ENCODE data around the gene TIGD3. TPM values are rescaled to one million over a fixed set of nuclear protein-coding genes. Genes with fewer than 3 reads are reported as not detected.

Gene TIGD3
- total and polyA plus RNA-seq, 2 experiments from 2014 or later: 1.2 to 3.0 TPM

GRCh38 chr11:65381716-65382032 is 27.1 kb downstream of the TIGD3 start:
- H4K20me1 ChIP-seq (replicated peaks; ENCODE audit: insufficient read depth): no peaks in the 10 kb centered on the region
- no peaks in the 10 kb centered on the region for H3K36me3 ChIP-seq (ENCODE audit: insufficient read depth)
- no peaks in the 10 kb centered on the region for H3K27me3 ChIP-seq (ENCODE audit: insufficient read depth)
- DNase-seq (ENCODE audit: low spot score) (no peak), ATAC-seq (no peak)
- no peaks in the 10 kb centered on the region for H3K36me3 Mint-ChIP-seq (ENCODE audit: low read depth)
- no peaks in the 10 kb centered on the region for H3K79me2 ChIP-seq (replicated peaks; ENCODE audit: insufficient read depth)
- peak overlapping the region; percentile 67 for H2AFZ ChIP-seq
- H3K27ac ChIP-seq (ENCODE audit: low read depth): no peak overlapping the region
- no peak overlapping the region for H3K4me3 ChIP-seq
- peaks cover 16% of the 10 kb centered on the region for H3K27me3 Mint-ChIP-seq (ENCODE audit: insufficient read depth, low read depth, poor library complexity)
- no peak overlapping the region; the same call in 1 of the 2 replicates for H3K27ac Mint-ChIP-seq
- peak overlapping the region; percentile 21; the same call in 1 of the 2 replicates for H3K4me2 ChIP-seq
- H3K4me3 Mint-ChIP-seq: no peak overlapping the region
- no peak for TF ChIP-seq ETS1 (IDR thresholded peaks at IDR 0.05)
- no peaks in the 10 kb centered on the region for H3F3A ChIP-seq (replicated peaks; ENCODE audit: low read depth)
- H3K9me2 ChIP-seq (ENCODE audit: insufficient read depth): no peaks in the 10 kb centered on the region
- peaks cover 8% of the 10 kb centered on the region for H3K4me1 ChIP-seq (ENCODE audit: insufficient read depth)
- H3K9me3 Mint-ChIP-seq: no peaks in the 10 kb centered on the region
- H3K4me1 Mint-ChIP-seq: peaks cover 20% of the 10 kb centered on the region

- Histone ChIP-seq H3K27me3 (ENCODE audit: insufficient read depth) (no peaks in the 10 kb centered on the region), H3K4me2 (peak within 1 kb of the TSS; percentile 21; the same call in 1 of the 2 replicates), H3K36me3 (ENCODE audit: insufficient read depth) (no peaks in the 10 kb centered on the region), H3K9me2 (ENCODE audit: insufficient read depth) (no peaks in the 10 kb centered on the region), H2AFZ (peak within 1 kb of the TSS; percentile 67), H3K4me3 (0 out of 2 replicates have a peak within 1 kb of the TSS, but pooled peaks have one; percentile 36), H3K4me1 (ENCODE audit: insufficient read depth) (peaks cover 12% of the 10 kb centered on the region), H3F3A (replicated peaks; ENCODE audit: low read depth) (0 out of 2 replicates have a peak, but pooled peaks cover 5% of the 10 kb centered on the region), H4K20me1 (replicated peaks; ENCODE audit: insufficient read depth) (no peaks in the 10 kb centered on the region), H3K27ac (ENCODE audit: low read depth) (no peak within 1 kb of the TSS; the same call in 1 of the 2 replicates), H3K79me2 (replicated peaks; ENCODE audit: insufficient read depth) (no peaks in the 10 kb centered on the region)
- Mint-ChIP-seq H3K27me3 (ENCODE audit: insufficient read depth, low read depth, poor library complexity) (peaks cover 18% of the 10 kb centered on the region), H3K4me1 (peaks cover 23% of the 10 kb centered on the region), H3K9me3 (no peaks in the 10 kb centered on the region), H3K36me3 (ENCODE audit: low read depth) (no peaks in the 10 kb centered on the region), H3K4me3 (peak within 1 kb of the TSS; percentile 50), H3K27ac (peak within 1 kb of the TSS; percentile 90)
- DNase-seq (ENCODE audit: low spot score) (peak; percentile 70), ATAC-seq (peak; percentile 67)
- TF ChIP-seq REST (IDR thresholded peaks at IDR 0.05; ENCODE audit: unreplicated experiment) (no peak), JUNB (IDR thresholded peaks at IDR 0.05; ENCODE audit: unreplicated experiment) (no peak), STAT1 (IDR thresholded peaks at IDR 0.05; ENCODE audit: unreplicated experiment) (no peak), NANOG (IDR thresholded peaks at IDR 0.05; ENCODE audit: borderline replicate concordance) (no peak), CREB1 (CRISPR knock-in tag; IDR thresholded peaks at IDR 0.05; ENCODE audit: low read depth) (no peak), EZH2 (IDR thresholded peaks at IDR 0.05; ENCODE audit: low read depth, unreplicated experiment) (no peak), EZH2phosphoT487 (IDR thresholded peaks at IDR 0.05; ENCODE audit: unreplicated experiment) (no peak), ZNF114 (CRISPR knock-in tag; IDR thresholded peaks at IDR 0.05) (no peak), POLR2AphosphoS5 (IDR thresholded peaks at IDR 0.05; ENCODE audit: low read depth) (0 out of 2 replicates have a peak, but pooled peaks have one; percentile 13)
- TF ChIP-seq, protein P1, sequence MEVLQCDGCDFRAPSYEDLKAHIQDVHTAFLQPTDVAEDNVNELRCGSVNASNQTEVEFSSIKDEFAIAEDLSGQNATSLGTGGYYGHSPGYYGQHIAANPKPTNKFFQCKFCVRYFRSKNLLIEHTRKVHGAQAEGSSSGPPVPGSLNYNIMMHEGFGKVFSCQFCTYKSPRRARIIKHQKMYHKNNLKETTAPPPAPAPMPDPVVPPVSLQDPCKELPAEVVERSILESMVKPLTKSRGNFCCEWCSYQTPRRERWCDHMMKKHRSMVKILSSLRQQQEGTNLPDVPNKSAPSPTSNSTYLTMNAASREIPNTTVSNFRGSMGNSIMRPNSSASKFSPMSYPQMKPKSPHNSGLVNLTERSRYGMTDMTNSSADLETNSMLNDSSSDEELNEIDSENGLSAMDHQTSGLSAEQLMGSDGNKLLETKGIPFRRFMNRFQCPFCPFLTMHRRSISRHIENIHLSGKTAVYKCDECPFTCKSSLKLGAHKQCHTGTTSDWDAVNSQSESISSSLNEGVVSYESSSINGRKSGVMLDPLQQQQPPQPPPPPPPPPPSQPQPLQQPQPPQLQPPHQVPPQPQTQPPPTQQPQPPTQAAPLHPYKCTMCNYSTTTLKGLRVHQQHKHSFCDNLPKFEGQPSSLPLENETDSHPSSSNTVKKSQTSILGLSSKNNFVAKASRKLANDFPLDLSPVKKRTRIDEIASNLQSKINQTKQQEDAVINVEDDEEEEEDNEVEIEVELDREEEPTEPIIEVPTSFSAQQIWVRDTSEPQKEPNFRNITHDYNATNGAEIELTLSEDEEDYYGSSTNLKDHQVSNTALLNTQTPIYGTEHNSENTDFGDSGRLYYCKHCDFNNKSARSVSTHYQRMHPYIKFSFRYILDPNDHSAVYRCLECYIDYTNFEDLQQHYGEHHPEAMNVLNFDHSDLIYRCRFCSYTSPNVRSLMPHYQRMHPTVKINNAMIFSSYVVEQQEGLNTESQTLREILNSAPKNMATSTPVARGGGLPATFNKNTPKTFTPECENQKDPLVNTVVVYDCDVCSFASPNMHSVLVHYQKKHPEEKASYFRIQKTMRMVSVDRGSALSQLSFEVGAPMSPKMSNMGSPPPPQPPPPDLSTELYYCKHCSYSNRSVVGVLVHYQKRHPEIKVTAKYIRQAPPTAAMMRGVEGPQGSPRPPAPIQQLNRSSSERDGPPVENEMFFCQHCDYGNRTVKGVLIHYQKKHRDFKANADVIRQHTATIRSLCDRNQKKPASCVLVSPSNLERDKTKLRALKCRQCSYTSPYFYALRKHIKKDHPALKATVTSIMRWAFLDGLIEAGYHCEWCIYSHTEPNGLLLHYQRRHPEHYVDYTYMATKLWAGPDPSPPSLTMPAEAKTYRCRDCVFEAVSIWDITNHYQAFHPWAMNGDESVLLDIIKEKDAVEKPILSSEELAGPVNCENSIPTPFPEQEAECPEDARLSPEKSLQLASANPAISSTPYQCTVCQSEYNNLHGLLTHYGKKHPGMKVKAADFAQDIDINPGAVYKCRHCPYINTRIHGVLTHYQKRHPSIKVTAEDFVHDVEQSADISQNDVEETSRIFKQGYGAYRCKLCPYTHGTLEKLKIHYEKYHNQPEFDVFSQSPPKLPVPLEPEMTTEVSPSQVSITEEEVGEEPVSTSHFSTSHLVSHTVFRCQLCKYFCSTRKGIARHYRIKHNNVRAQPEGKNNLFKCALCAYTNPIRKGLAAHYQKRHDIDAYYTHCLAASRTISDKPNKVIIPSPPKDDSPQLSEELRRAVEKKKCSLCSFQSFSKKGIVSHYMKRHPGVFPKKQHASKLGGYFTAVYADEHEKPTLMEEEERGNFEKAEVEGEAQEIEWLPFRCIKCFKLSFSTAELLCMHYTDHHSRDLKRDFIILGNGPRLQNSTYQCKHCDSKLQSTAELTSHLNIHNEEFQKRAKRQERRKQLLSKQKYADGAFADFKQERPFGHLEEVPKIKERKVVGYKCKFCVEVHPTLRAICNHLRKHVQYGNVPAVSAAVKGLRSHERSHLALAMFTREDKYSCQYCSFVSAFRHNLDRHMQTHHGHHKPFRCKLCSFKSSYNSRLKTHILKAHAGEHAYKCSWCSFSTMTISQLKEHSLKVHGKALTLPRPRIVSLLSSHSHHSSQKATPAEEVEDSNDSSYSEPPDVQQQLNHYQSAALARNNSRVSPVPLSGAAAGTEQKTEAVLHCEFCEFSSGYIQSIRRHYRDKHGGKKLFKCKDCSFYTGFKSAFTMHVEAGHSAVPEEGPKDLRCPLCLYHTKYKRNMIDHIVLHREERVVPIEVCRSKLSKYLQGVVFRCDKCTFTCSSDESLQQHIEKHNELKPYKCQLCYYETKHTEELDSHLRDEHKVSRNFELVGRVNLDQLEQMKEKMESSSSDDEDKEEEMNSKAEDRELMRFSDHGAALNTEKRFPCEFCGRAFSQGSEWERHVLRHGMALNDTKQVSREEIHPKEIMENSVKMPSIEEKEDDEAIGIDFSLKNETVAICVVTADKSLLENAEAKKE (CRISPR knock-in tag; IDR thresholded peaks at IDR 0.05): no peak
Observed at GRCh38 chr11:65382033-65382803, 27.7 kb downstream of the TIGD3 start, which contains the start of gene SLC25A45. Gene SLC25A45 (minus strand): TSS chr11:65382646. CDS start chr11:65381951, 695 bp downstream.

Measured in GM23338 (cell line).